HepG2 (cell line): ENCODE data around the gene MACROD2. TPM values are rescaled to one million over a fixed set of nuclear protein-coding genes. Genes with fewer than 3 reads are reported as not detected.

Experiments
- AGO1 ChIP-seq: fragments of 200-400 bp; formaldehyde crosslinking; IDR thresholded peaks from 2 replicates; pipeline ENCODE4 v1.6.1; 2017; ENCODE audit warnings: mild to moderate bottlenecking, low read depth, low read length, moderate library complexity; ENCODE audit not compliant: poor library complexity, severe bottlenecking
- DR1 ChIP-seq: sonication (generic); formaldehyde crosslinking; IDR thresholded peaks from 2 replicates; pipeline ENCODE4 v1.8.0; 2021; ENCODE audit warnings: mild to moderate bottlenecking, missing genetic modification reagents, inconsistent platforms
- HDAC6 ChIP-seq: fragments of 200-600 bp; sonication (generic); IDR thresholded peaks from 2 replicates; pipeline ENCODE4 v1.7.0; 2017; ENCODE audit warnings: mild to moderate bottlenecking, antibody characterized with exemption, low read length, low read depth
- KLF13 ChIP-seq: sonication (generic); formaldehyde crosslinking; IDR thresholded peaks from 2 replicates; pipeline ENCODE4 v1.4.0; 2020; ENCODE audit warnings: mild to moderate bottlenecking, missing genetic modification reagents
- MEIS1 ChIP-seq: sonication (generic); formaldehyde crosslinking; IDR thresholded peaks from 2 replicates; pipeline ENCODE4 v1.9.0; 2021; ENCODE audit warnings: mild to moderate bottlenecking, missing genetic modification reagents, moderate library complexity, borderline replicate concordance
- MEIS2 ChIP-seq: sonication (generic); formaldehyde crosslinking; IDR thresholded peaks from 2 replicates; pipeline ENCODE4 v1.9.0; 2021; ENCODE audit warnings: mild to moderate bottlenecking, missing genetic modification reagents
- SUZ12 ChIP-seq: fragments of 150-350 bp; IDR thresholded peaks from 2 replicates; pipeline ENCODE4 v1.6.1; 2014; ENCODE audit warnings: low read depth, low read length
- ZMYM2 ChIP-seq: sonication (generic); formaldehyde crosslinking; IDR thresholded peaks from 2 replicates; pipeline ENCODE4 v1.8.0; 2022; ENCODE audit warnings: mild to moderate bottlenecking, missing genetic modification reagents
- ZNF101 ChIP-seq: sonication (generic); formaldehyde crosslinking; IDR thresholded peaks from 2 replicates; pipeline ENCODE4 v1.4.0; 2020; ENCODE audit warnings: mild to moderate bottlenecking, low read depth, missing genetic modification reagents, borderline replicate concordance
- ZNF234 ChIP-seq: sonication (generic); formaldehyde crosslinking; conservative IDR thresholded peaks from 2 replicates; pipeline ENCODE4 v1.5.1; 2020; ENCODE audit warnings: mild to moderate bottlenecking, missing genetic modification reagents
- ZSCAN31 ChIP-seq: sonication (generic); formaldehyde crosslinking; IDR thresholded peaks from 2 replicates; pipeline ENCODE4 v1.5.0; 2020; ENCODE audit warnings: low read depth, mild to moderate bottlenecking, missing genetic modification reagents
- polyA plus RNA-seq, 8 experiments: library from polyadenylated mRNA; depleted of rRNA in 3 of 8; stranded (reverse) in 7 of 8; unstranded in 1 of 8; fragments of >200 nt; fragmentation: Illumina TruSeq in 4 of 8; extraction: Trizol in 4 of 8; gene quantifications; 2 replicates each; pipeline versions ENCODE4 v1.2.1 to v1.2.3, GENCODE V29; 2011 to 2016; ENCODE audit warnings: low read depth in 4 of 8, missing spikeins in 1 of 8, mixed read lengths in 1 of 8; ENCODE audit not compliant: insufficient read depth in 1 of 8
- total RNA-seq, 5 experiments: library from RNA; depleted of rRNA; stranded (reverse); fragments of >200 nt; fragmentation: Illumina TruSeq; extraction: Trizol; gene quantifications; 2 replicates each; pipeline ENCODE4 v1.2.3, GENCODE V29; 2016; ENCODE audit warnings: low read depth in 1 of 5
- TF ChIP-seq, protein P1 (sequence below): IDR thresholded peaks from 2 replicates; pipeline ENCODE4 v1.6.1; 2016; ENCODE audit warnings: low read depth, missing genetic modification reagents, missing compliant biosample characterization
- TF ChIP-seq, protein P2 (sequence below): sonication (generic); formaldehyde crosslinking; IDR thresholded peaks from 2 replicates; pipeline ENCODE4 v1.4.0; 2020; ENCODE audit warnings: missing genetic modification reagents
- TF ChIP-seq, protein P3 (sequence below): sonication (generic); formaldehyde crosslinking; IDR thresholded peaks from 2 replicates; pipeline ENCODE4 v1.4.0; 2020; ENCODE audit warnings: missing genetic modification reagents, borderline replicate concordance
- TF ChIP-seq, protein P4 (sequence below): sonication (generic); formaldehyde crosslinking; IDR thresholded peaks from 2 replicates; pipeline ENCODE4 v1.8.1; 2023; ENCODE audit warnings: mild to moderate bottlenecking, missing genetic modification reagents

The MACROD2 gene
- total and polyA plus RNA-seq, 2 of the 13 experiments (the other 11 are each of a cell fraction or from before 2014, with no cell fraction given): 0.13 to 0.51 TPM

DNA sequence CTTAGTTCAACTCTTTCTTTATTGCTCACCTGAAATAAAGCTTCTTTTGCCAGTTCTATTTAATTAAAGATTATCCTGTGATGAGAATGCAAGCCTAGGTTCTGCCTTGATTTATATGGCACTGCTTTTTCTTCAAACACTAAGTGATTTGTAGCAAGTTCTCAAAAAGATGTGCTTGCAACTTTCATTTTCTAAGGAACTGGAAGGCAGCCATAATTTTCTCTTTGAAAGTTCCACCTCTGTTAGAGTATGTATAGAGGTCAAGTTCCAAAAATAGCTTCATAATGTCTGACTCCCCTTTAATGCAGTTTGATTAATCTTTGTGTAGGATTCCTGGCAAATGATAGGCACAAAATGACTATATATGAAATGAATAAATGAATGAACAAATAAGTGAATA lies 870.4 kb downstream of the MACROD2 start (continued):
- TF ChIP-seq, protein P1, sequence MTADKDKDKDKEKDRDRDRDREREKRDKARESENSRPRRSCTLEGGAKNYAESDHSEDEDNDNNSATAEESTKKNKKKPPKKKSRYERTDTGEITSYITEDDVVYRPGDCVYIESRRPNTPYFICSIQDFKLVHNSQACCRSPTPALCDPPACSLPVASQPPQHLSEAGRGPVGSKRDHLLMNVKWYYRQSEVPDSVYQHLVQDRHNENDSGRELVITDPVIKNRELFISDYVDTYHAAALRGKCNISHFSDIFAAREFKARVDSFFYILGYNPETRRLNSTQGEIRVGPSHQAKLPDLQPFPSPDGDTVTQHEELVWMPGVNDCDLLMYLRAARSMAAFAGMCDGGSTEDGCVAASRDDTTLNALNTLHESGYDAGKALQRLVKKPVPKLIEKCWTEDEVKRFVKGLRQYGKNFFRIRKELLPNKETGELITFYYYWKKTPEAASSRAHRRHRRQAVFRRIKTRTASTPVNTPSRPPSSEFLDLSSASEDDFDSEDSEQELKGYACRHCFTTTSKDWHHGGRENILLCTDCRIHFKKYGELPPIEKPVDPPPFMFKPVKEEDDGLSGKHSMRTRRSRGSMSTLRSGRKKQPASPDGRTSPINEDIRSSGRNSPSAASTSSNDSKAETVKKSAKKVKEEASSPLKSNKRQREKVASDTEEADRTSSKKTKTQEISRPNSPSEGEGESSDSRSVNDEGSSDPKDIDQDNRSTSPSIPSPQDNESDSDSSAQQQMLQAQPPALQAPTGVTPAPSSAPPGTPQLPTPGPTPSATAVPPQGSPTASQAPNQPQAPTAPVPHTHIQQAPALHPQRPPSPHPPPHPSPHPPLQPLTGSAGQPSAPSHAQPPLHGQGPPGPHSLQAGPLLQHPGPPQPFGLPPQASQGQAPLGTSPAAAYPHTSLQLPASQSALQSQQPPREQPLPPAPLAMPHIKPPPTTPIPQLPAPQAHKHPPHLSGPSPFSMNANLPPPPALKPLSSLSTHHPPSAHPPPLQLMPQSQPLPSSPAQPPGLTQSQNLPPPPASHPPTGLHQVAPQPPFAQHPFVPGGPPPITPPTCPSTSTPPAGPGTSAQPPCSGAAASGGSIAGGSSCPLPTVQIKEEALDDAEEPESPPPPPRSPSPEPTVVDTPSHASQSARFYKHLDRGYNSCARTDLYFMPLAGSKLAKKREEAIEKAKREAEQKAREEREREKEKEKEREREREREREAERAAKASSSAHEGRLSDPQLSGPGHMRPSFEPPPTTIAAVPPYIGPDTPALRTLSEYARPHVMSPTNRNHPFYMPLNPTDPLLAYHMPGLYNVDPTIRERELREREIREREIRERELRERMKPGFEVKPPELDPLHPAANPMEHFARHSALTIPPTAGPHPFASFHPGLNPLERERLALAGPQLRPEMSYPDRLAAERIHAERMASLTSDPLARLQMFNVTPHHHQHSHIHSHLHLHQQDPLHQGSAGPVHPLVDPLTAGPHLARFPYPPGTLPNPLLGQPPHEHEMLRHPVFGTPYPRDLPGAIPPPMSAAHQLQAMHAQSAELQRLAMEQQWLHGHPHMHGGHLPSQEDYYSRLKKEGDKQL (CRISPR knock-in tag): no peak
- TF ChIP-seq AGO1 (no peak), ZNF101 (CRISPR knock-in tag) (no peak), MEIS1 (CRISPR knock-in tag) (no peak), ZSCAN31 (CRISPR knock-in tag) (no peak), SUZ12 (no peak), KLF13 (CRISPR knock-in tag) (no peak), ZNF234 (CRISPR knock-in tag) (no peak), MEIS2 (CRISPR knock-in tag) (no peak), DR1 (CRISPR knock-in tag) (no peak), ZMYM2 (CRISPR knock-in tag) (no peak), HDAC6 (no peak)
- TF ChIP-seq, protein P2, sequence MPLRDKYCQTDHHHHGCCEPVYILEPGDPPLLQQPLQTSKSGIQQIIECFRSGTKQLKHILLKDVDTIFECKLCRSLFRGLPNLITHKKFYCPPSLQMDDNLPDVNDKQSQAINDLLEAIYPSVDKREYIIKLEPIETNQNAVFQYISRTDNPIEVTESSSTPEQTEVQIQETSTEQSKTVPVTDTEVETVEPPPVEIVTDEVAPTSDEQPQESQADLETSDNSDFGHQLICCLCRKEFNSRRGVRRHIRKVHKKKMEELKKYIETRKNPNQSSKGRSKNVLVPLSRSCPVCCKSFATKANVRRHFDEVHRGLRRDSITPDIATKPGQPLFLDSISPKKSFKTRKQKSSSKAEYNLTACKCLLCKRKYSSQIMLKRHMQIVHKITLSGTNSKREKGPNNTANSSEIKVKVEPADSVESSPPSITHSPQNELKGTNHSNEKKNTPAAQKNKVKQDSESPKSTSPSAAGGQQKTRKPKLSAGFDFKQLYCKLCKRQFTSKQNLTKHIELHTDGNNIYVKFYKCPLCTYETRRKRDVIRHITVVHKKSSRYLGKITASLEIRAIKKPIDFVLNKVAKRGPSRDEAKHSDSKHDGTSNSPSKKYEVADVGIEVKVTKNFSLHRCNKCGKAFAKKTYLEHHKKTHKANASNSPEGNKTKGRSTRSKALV (CRISPR knock-in tag): no peak
- TF ChIP-seq, protein P3, sequence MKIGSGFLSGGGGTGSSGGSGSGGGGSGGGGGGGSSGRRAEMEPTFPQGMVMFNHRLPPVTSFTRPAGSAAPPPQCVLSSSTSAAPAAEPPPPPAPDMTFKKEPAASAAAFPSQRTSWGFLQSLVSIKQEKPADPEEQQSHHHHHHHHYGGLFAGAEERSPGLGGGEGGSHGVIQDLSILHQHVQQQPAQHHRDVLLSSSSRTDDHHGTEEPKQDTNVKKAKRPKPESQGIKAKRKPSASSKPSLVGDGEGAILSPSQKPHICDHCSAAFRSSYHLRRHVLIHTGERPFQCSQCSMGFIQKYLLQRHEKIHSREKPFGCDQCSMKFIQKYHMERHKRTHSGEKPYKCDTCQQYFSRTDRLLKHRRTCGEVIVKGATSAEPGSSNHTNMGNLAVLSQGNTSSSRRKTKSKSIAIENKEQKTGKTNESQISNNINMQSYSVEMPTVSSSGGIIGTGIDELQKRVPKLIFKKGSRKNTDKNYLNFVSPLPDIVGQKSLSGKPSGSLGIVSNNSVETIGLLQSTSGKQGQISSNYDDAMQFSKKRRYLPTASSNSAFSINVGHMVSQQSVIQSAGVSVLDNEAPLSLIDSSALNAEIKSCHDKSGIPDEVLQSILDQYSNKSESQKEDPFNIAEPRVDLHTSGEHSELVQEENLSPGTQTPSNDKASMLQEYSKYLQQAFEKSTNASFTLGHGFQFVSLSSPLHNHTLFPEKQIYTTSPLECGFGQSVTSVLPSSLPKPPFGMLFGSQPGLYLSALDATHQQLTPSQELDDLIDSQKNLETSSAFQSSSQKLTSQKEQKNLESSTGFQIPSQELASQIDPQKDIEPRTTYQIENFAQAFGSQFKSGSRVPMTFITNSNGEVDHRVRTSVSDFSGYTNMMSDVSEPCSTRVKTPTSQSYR (CRISPR knock-in tag): no peak
- TF ChIP-seq, protein P4, sequence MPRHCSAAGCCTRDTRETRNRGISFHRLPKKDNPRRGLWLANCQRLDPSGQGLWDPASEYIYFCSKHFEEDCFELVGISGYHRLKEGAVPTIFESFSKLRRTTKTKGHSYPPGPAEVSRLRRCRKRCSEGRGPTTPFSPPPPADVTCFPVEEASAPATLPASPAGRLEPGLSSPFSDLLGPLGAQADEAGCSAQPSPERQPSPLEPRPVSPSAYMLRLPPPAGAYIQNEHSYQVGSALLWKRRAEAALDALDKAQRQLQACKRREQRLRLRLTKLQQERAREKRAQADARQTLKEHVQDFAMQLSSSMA: no peak
- TF ChIP-seq, all 625 proteins: peak for 0
